NCI-H1694 treated with DMSO at 0.1 percent for 48 hours (cell line): ENCODE measurements around the gene PCBP3.
"Not testable (repeated sequence)": the region's sequence is repeated elsewhere in the genome, so short reads cannot be mapped to it uniquely, and the experiment has no call there.

Experiments
- DNase-seq: peaks from one replicate; lab custom pipeline; 2025; lab: John Stamatoyannopoulos, UW

PCBP3 gene

DNA sequence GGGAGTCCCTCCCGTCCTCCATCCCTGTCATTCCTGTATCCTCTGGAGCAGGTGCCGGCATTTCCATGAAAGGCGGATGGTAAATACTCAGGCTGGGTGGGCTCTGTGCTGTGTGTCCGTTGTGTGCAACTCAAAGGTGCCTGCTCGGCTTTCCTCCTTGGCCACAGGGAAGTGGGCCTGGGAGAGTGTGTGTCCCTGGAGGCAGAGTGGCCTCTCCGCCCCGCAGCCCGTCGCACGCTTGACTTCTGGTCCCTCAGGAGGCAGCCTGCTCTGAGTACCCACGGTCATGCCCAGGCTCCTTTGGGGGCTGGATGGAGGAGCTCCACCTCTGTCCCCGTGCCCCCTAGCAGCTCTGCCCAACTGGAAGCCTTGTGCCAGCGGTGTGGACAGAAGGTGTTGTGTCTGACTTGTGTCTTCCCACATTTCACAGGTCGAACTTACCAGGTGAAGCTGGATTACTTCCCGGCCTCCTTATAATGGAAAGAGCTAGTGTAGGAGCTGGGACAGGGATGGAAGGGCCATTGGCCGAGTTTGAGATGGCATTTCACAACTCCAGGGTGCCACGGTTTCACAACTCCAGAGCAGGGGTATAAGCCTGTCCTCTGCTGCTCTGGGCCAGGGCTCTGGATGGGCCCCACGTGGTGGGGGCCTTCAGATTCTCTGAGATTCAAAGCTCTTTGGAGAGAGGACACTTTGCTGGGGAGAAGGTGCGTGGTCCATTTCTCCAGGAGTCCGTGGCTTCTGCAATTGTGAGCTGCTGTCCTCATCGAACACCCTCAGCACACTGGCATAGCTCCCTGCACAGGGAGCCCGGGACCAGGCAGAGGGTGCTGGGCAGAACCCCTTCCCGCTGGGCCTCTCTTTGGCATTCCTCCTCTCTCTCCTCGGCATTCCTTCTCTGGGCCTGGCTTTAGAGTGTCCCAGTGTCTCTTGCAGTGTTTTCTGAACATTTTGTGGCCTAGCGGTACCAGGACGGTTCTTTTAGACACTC, 185.3 kb downstream of the PCBP3 start:
- DNase-seq, result no peak

DNA sequence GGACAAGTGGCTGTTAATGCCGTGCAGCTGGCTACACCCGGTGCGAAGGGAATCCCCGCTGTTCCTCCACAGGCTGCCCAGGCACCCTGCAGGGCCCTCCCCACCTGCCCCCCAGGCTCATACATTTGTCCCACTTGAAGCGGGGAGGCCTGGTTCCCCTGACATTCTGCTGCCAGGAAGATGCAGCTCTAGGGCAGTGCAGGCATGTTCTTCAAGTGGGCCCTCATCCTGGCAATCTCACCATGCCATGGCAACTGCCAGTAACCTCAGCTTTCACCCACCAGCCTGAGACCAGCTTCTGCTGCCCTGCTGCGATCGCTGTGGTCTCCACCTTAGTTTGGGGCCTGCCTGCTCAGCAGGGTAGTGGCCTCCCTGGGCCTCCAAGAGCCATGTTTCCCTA, 186.1 kb downstream of the PCBP3 start:
- DNase-seq, result no peak

DNA sequence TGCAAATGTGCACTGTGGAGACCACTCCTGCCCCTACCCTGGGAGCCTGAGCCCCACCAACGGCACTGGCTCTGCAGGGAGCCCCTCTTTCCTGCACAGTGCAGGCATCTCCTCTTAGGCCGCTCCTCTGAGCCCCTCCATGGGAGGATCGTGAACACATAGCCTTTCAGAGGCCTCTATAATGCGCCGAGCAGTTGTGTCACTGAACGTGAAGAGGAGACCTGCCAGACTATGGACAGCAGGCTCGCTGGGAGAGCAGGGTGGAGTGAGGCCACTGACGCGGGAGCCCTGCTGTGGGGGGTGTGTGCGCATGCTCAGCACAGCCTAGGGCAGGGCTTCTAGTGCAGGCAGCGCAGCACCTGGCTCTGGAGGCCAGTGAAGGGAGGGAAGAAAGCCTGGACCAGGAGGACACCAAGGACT, 186.7 kb downstream of the PCBP3 start:
- no peak for DNase-seq

DNA sequence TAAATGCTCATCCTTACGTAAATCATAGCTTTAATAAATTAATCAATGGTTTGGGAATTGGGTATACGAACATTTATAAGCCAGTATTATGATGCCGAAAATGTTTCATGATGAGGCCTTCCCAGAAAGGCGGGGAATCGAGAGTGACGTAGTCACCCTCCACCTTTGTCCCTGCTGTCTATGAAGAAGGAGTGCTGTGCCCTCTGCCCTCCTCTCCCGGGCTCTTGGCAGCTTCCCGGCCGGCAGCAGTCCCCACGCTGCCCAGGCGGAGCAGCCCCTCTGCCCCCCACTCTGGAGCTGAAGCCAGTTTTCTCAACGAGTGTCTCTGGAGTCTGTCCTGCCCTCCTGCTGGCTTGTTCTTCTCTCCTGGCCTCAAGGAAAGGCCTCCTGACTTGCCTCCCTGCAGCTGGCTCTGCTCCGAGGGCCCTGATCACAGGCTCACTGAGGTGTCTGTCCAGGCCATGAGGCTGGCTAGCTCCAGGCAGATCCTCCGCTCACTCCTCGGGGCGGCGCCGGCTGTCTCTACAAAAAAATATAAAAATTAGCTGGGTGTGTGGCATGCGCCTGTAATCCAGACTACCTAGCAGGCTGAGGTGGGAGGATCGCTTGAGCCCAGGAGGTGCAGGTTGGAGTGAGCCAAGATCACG, 187.3 kb downstream of the PCBP3 start:
- no peak for DNase-seq

DNA sequence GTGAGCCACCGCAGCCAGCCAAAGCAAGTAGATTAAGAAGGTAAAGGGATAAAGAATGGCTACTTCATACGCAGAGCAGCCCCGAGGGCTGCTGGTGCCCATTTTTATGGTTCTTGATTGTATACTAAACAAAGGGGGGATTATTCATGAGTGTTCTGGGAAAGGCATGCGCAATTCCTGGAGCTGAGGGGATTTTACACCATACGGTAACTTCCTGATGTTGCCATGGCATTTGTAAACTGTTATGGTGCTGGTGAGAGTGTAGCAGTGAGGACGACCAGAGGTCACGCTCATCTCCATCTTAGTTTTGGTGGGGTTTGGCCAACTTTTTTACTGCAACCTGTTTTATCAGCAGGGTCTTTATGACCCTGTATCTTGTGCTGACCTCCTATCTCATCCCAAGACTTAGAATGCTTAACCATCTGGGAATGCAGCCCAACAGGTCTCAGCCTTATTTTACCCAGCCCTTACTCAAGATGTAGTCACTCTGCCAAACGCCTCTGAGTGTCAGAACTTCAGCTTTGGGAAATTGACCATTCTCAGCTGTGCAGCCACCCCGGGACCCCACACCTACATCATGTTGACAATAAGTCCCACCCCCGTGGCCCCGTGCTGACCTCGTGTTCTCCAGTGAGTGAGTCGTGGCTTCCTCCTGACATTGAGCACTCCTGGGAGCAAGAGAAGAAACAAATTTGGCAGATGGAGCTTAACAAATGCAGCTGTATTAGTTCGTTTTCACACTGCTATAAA, 188.6 kb downstream of the PCBP3 start:
- DNase-seq, result no peak

DNA sequence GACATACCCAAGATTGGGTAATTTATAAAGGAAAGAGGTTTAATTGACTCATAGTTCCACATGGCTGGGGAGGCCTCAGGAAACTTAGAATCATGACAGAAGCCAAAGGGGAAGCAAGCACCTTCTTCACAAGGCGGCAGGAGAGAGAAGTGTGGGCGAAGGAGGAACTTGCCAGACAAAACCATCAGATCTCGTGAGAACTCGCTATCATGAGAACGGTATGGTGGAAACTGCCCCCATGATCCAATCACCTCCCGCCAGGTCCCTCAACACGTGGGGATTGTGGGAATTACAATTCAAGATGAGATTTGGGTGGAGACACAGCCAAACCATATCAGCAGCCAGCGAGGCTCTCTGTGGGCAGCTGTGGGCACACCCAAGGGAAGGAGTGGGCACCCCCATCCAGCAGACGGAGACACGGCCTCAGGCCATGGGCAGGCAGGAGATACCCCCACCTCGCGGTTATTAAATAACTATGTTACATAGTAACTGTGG, 189.3 kb downstream of the PCBP3 start:
- DNase-seq, result not testable (repeated sequence)

DNA sequence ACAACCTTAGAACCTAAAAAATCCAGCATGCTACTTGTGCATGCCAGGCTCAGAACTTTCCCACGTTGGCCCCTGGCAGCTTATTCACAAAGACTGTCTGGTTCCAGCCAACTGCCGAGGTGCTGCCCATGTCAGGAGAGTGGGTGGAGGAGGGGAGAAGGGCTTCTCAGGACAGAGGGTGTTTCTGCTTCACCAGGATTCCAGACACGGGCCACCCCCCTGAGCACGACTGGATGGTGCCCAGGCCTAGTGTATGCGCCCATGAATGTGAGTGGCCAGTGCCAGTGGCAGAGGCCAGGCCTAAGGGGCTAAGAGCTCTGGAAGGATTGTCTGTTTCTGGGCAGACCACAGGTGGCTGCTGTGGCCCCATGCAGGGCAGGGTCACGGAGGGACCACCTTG, 189.9 kb downstream of the PCBP3 start:
- DNase-seq, result no peak

DNA sequence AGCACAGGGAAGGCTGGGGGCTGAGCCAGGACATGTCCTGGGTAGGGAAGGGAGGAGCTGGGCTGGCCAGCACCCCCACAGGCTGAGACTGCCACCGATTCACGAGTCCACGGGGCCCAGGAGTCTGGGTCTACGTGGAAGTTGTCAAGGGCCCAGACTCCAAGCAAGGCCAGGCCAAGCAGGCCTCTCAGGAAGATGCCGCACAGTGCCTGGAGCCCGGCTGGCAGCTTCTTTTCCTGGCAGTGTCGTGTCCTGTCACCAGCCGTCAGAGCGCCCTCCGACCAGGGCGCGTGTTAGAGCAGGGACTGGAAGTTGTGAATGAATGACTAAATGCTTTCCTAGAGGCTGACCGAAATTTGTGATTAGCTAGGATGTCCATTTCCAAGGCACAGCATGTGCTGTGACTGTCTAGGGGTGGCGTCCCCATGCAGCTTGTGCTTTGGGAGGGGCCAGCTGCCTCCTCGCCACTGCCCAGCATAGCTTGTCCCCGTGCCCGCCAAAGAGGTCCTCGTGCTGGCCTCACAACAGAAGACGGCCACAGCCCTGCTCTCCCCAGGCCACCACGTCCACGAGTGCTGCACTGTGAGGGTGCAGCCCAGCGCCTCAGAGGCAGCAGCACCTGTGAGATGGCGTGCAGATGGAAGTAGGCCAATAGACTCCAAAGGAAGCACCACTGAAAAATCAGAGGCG, 190.6 kb downstream of the PCBP3 start:
- no peak for DNase-seq

DNA sequence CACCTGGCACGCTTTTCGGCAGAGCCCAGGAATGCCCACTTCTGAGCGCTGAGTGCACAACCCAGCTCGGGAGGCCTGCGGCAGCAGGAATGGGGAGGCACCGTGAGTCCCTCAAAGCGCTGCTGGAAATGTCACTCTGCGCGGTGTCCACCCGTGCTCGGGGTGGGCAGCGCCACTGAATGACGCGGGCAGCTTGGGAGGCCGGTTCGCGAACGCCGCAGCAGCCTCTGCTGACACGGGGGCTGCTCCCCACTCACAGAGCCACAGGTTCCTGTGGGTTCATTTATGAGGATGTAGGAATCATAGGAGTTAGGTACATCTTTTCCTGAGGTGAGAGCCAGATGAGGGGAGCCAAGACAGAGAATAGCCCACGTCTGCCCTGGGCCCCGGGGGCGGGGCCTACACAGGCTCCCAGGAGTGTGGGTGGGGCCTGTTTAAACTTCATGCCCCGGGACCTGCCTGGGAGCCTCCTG, 191.3 kb downstream of the PCBP3 start:
- DNase-seq, result no peak

DNA sequence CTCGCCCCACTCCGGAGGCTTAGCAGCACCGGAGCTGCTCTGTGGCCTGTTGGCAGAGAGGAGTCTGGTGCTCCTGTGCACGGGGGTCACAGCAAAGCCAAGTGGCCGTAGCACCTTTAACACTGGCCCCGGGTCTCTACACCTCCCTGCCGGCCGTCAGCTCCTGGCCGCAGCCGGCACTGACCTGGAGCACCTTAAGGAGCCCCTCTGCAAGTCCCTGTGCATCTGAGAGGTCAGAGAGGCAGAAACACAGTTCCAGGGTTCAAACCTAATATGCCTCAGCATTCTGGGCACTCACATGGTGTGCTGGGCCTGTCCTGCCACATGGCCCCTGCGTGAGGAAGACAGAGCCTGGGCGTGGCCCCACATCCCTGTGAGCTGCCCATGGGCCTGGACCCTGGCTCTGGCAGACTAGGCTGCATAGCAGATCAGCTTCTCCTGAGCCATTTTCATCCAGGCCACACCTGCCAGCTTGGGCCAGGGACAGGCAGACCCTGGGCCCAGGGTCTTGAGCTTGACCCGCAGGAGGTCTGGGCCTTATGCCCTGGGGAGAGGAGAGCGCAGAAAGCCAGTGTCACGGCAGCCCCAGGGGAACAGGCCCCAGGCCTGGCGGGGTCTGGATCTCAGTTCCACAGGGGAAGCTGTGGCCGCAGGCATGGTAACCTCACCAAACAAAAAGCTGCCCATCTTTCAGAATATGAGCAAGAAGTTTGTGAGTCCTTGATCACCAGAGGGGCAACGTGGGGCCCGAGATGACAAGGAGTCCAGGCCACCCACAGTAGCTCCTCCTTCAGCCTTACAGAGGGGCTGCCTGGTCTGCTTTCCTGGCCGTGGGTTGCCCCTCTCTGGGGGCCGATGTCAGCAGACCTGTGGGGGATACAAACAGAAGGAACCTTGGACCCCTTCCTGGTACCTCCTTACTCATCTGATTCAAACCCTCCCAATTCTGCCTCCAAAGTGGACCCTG, 192.1 kb downstream of the PCBP3 start:
- DNase-seq, result no peak

DNA sequence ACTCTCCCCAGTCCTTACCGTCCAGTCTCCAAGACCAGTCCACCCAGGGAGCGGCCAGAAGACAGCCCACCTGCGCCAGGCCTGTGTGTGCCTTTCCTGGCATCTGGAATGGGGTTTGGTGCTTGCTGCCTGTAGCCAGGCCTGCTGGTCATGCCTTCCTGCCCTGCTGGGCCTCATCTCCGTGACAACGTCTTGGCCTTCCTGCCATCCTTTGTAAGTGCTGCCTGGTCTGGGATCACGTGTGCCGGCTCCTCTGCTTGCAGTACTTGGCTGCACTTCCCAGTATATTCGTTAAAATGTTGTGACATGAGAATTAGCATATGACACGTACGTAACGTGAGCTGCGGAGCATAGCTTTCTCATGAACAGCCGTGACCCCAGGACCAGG, 192.7 kb downstream of the PCBP3 start:
- DNase-seq, result no peak

DNA sequence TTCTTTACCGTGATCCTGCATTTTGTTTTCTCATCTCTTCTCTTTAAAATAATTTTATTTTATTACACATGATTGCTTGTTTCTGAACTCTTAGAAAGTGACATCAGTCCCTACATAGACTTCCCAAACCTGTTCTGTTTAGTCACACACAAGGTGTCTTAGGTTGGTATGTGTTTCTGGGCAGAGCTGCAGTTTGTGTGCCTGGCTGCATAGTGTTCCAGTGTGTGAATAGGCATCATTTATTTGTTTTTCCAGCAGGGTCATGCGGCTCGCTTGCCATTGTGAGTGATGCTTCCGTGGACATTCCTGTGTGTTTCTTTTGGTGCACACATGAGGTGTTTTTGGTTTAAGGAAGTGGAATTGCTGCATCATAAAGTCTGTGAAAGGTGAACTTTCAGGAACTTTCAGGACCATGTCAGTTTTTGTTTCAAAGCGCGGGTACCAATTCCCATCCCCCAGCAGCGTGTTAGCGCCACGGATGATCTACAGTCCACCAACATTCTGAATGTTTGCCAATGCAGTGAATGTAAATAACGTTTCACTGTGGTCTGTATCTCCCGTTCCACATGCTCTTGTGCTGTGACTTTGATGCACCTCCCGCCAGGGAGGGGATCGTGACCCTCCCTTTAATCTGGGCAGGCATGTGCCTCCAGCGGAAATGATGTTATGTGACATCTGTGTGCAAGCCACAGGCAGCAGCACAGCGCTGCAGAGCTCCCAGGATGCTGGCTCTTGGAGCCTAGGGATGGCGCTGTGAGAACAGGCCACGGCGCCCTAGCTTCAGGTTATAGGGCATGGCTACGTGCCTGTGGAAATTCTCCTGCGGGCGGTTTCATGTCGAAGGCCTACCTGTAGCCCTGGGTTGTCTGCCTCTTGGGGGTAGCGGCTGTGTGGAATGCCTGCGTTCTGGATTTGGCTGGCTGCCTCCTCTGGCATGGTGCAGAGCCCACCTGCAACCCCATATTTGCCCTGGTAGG, 193.5 kb downstream of the PCBP3 start:
- DNase-seq, result no peak

DNA sequence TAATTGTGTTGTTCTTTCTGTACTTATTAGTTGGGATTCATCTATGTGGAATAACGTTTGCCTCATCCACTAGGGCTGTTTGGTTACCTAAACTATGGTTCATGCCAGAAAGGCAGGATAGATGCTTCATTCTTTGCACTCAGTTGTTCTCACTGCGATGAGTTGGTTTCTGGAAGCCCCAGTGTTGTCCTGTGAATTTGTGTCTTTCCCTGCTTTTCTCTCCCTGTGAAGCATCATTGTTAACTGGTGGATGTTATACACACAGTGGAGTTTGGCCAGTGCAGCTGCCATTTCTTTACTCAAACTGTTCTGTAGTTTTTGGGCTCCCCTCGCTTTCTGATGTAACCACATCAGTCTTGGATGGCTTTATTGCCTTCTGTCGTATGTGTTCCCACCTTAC, 194.4 kb downstream of the PCBP3 start:
- DNase-seq, result no peak

DNA sequence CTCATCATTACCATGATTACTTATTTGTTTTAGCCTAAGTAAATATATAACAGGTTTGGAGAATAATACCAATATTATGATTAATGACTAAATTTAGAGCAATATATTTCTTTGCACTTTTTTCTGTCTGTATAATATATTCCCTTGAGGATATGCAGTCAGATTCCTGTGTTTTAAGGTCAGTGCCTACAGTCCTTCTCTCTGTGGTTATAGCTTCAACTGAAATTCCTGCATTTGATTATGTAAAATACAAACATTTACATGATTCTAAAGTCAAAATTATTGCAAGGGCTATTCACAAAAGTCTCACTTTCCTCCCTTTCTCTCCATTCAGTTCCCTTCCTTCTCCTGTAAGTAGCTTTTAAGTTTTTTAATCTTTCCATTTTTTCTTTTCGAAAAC, 195.1 kb downstream of the PCBP3 start:
- DNase-seq, result no peak

DNA sequence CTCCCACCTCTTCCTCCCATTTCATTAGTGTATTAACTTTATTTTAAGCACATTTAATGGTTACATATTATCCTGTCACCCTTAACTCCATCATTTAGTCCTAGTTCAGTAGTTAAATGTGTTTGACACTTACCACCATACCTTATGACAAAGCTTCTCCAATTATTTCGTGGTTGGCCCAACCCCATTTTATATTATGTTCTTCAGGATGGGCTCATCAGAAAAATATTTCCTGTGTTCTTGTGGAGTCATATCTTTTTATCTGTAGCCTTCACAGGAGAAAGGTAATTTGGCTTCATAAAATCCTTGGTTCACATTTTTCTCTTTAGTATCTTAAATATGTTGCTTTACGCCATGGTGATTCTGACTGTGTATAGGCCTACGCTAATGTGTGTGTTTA, 195.7 kb downstream of the PCBP3 start:
- no peak for DNase-seq

DNA sequence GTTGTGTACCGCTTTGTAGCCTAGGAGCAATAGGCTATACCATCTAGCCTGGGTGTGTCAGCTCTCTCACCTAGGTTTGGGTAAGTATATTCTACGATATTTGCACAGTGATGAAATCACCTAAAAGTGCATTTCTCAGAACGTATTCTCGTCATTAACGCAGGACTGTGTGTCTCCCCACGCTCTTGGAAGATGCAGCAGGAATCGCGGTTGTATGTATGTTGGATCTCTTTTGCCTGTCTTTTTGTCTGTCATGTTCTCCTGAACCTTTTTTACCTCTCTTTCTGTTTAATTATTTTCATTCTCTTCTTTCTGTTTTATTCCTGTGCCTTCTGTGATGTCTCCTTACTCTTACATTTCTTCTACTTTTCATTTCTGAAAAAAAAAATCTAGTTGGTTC, 197.5 kb downstream of the PCBP3 start:
- no peak for DNase-seq

DNA sequence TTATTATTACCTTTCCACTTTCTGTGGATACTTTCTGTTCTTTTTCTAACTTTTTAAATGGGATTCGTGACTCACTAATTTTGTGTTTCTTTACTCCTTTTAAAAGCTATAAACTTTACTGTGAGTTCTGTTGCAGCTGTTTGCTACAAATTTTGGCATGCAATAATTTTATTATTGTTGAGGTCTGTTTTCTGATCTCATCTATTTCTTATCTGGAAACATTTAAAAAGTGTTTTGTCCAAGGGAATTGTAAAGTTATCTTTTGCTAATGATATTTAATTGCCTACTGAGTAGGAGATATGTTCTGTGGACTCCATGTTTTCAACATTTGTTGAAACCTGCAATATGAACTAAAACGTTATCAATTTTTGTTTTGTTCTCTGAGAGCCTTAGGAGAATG, 199.9 kb downstream of the PCBP3 start:
- DNase-seq, result no peak

DNA sequence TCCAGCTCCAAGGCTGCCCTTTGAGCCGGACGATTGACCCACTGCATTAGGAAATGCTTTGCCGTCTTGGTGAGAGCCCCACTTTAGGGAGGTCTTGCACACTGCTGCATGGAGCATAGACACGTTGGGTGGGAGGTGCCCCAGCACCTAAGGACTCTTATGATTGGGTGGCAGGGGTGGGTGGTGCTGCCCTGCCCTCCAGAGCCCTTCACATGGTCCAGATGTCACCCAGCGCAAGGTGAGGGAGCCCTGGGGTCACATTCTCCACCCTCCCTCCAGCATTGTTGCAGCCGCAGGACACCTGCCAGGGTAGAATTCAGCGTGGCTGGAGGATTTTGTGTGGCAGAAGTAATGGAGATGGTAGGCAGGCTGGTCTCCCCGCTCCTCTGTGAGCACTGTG, 200.7 kb downstream of the PCBP3 start:
- DNase-seq, result no peak

DNA sequence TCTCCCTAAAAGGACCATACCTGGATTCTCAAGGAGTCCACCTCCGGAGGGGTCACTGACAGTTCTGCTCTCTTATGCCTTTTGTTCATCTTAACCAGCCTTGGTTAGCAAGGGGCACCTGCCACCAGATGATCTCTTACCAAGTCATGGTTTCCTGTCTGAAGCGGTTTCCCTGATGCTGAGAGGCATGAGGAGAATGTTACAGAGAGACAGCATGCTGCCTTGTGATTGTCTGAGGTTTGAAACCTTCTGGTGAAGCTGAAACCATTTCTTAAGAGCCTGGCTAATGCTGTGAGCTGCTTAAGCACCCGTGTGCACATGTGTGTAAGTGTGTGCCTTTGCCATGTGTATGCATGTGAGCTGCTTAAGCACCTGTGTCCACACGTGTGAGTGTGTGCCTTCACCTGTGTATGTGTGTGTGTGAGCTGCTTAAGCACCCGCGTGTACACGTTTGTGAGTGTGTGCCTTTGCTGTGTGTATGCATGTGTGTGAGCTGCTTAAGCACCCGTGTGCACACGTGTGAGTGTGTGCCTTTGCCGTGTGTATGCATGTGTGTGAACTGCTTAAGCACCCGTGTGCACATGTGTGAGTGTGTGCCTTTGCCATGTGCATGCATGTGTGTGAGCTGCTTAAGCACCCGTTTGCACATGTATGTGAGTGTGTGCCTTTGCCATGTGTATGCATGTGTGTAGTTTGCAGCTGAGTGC, 201.7 kb downstream of the PCBP3 start:
- DNase-seq, result no peak
